ENCODE data around the gene CREB3L4.

Gene CREB3L4

GRCh38 chr1:153936011-153936802, 31.5 kb upstream of the CREB3L4 start:
- no peak for DNase-seq (ENCODE audit: low read depth in 2 of 2)

- DNase-seq (ENCODE audit: low read depth in 2 of 2), result no peak
Observed at GRCh38 chr1:153937331-153937730, 30.4 kb upstream of the CREB3L4 start.

DNA sequence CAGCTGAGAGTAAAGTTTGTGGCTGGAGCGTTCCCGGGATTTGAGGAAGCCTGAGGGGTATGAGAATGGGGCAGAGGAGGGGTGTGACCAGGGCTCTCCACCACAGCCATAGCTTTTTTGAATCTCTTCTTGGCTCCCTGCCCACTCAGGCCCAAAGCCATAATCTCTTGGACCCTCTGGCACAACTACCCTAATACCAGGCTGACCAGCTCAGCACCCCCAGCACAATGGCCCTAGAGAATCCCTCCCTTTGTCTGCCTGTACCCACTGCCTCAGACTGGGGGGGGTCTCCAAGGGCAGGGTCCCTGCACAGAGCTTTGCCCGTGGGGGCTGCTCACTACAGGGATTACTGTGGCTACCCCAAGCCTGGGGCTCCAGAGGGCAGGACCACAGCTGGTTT, 28.7 kb upstream of the CREB3L4 start:
- DNase-seq (ENCODE audit: low read depth in 2 of 2), result no peak

DNA sequence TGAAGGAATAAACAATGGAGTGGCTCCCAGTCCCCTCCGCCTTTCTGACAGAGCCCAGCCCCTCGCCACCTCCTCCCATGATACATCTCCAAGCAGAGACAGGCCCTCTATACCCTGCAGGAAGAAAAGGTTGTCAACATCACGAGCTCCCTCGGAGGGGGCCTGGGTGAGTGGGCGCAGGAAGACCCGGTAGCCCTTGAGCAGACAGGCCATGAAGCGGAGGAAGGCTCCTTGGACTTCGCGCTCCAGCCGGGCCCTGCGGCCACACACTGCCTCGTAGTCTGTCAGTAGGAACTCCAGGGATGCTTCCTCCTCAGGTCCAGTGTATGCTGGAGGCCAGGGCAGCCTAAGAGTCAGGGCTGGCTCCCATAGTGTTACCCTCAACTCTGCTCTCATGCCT, 28.2 kb upstream of the CREB3L4 start:
- no peak for DNase-seq (ENCODE audit: low read depth in 2 of 2)

DNA sequence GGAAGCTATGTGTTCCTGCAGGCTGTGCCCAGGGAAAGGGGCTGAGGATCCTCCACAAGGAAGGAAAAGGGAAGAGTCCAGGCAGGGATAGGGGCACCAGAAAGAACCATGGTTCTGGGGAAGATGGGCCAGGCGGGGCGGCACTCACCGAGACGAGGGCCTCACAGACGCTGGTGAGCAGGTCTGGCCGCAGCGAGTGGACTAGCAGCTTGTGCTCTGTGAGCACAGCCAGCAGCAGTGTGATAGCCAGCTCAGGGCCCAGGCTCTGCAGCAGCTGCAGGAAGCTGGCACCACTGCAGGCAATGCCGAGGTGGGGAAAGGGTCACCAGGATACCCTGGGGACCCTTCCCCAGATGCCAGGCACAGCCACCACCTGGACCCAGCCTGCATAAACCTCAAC, 26.9 kb upstream of the CREB3L4 start:
- DNase-seq (ENCODE audit: low read depth in 2 of 2), result no peak

DNA sequence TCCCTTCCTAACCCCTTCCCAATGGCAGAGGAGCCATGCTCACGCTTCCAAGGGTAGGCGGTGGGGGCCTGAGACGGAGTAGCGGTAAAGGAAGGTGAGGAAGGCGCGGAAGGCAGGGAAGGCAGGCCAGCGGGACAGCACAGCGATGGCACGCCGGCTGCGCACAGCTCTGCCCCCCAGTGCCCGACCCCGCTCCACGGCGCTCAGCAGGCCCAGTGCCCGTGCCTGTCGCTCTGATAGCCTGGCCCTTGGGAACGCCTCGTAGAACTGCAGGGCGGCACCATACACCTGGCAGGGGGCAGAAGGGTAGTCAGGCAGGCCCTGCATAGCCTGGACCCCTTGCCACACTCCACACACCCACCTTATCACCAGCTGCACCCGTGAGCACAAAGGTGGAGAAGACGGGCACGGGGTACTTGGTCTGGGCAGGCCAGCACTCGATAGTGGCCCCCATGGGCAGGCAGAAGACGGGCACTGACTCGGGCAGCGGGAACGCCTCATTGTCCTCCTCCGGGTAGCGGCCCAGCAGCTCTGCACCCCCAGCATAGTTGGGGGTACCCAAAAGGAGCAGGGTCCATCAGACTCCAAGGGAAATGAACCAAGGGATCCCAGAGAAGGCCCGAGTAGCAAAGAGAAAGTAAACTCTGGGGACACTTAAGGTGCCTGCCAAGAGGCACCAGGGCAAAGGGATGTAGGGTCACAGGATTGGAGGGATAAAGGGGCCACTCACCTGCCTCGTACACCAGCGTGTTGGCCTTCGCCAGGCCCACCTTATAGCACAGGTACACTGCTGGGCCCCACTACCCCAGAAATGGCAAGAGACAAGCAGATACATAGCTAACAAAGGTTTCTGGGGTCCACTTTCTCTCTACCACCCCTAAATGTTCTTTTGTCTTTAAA, 25.6 kb upstream of the CREB3L4 start:
- no peak for DNase-seq (ENCODE audit: low read depth in 2 of 2)

DNA sequence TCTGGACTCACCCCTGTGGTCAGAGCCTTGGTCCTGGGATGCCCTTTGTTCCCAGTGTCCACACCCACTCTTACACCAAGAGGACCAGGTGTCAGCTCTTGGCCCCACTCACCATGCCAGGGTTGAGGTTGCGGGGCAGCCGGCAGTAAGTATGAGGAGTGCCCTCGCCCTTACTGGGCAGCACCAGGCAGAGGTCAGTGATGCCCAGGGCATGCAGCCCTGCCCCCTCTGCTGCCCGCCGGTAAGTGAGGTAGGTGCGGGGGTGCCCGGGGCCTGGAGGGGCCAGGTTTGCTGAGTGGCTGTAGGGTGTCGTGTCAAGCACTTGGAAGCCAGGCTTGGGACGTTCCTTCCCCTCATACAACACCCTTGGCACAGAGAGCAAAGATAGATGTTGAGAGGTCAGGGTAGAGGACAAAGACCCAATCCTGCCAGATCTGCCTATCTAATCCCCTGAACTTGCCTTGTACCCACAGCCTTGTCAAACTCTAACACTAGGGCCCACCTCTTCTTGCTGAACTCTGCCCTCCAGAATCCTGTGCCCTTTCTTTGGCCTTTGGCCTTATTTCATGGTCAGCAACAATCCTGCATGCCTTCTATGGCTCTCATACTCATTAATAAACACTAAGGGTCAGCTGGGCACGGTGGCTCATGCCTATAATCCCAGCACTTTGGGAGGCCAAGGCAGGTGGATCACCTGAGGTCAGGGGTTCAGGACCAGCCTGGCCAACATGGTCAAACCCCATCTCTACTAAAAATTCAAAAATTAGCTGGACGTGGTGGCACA, 24.7 kb upstream of the CREB3L4 start:
- DNase-seq (ENCODE audit: low read depth in 2 of 2), result no peak

GRCh38 chr1:153944005-153944826, 23.5 kb upstream of the CREB3L4 start:
- DNase-seq (ENCODE audit: low read depth in 2 of 2), result no peak

GRCh38 chr1:153944827-153945117, 22.9 kb upstream of the CREB3L4 start:
- DNase-seq (ENCODE audit: low read depth in 2 of 2), result no peak

DNA sequence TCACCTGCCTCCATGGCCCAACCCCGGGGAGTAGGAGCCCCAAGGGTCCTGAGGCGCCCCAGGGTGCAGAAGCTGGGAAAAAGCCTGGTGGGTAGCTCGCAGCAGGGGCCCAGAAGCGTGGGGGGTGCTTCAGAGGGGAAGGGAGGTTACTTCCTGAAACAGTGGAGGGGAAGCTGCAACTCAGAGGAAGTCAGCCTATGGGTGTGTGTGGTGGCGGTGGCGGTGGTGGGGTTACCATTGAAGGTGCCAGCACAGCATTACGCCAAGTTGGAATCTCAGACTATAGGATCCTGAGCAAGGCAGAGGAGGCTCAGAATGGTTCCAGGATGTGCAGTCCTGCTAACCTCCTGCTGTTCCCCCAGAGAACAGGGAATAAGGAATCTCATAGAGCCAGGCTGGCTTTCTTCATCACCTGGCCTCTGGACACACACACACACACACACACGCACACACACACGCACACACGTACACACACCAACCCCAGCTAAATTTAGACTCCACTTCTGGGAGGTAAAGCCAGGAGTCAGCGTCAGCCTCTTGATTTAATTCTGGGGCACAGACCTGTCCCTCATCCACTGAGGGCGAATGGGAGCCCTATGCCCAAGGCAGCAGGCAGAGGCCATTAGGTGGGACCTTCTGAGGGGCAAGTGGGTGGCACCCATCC, 22.4 kb upstream of the CREB3L4 start:
- peak; percentile 62 to 71 for DNase-seq (ENCODE audit: low read depth in 2 of 2)

- DNase-seq (ENCODE audit: low read depth in 2 of 2), result peak; percentile 46 to 52
Observed at GRCh38 chr1:153945795-153946621, 21.7 kb upstream of the CREB3L4 start.

GRCh38 chr1:153946622-153947241, 21.0 kb upstream of the CREB3L4 start, which contains the start of gene DENND4B:
DENND4B (minus strand) TSS chr1:153946718; CDS start chr1:153944374, 2,344 bp downstream.
- peak; percentile 56 to 58 for DNase-seq (ENCODE audit: low read depth in 2 of 2)

DNA sequence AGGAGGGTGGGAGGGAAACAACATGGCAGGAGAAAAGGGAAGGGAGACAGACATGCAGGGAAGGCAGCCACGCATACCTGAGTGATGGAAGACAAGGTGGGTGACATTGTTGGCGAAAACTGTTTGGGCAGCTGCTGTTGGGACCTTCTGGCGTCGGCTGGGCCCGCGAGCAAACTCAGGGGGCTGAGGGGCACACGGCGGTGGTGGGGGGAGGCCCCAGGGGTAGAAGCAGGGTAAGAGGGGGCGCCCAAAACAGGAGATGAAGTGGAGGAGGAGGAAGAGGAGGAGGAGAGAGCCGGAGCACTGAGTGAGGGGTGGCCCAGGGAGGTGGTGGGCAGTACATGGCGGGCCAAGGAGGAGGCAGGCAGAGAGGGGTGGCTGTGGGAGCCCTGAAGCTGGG, 16.5 kb upstream of the CREB3L4 start:
- DNase-seq (ENCODE audit: low read depth in 2 of 2), result no peak

- DNase-seq (ENCODE audit: low read depth in 2 of 2), result no peak
Observed at GRCh38 chr1:153951801-153952200, 15.9 kb upstream of the CREB3L4 start.

DNA sequence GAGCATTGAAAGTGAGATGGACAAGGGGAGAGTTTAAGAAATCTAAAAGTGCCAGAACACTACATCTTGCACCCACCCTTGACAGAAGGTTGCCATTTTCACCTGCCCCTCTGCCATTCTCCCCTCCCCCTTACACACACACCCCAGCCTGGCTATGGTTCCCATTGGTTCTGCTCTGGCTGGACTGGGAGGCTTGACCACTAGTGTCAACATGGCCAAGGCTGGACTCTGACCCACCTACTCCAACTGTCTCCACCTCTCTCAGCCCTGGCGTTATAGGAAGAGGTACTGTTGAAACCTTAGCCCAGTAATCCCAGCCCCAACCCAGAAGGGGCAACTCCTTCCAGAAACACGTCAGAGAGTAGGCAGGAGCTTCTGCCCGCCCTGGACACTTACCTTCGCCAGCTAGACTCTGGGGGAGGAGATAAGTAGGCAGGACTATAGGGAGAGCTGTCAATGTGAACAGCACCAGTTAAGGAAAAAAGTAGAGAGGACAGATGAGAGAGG, 13.8 kb upstream of the CREB3L4 start:
- DNase-seq (ENCODE audit: low read depth in 2 of 2), result no peak

GRCh38 chr1:153954826-153955225, 12.9 kb upstream of the CREB3L4 start:
- no peak for DNase-seq (ENCODE audit: low read depth in 2 of 2)

GRCh38 chr1:153956997-153957715, 10.5 kb upstream of the CREB3L4 start:
- DNase-seq (ENCODE audit: low read depth in 2 of 2), result no peak

DNA sequence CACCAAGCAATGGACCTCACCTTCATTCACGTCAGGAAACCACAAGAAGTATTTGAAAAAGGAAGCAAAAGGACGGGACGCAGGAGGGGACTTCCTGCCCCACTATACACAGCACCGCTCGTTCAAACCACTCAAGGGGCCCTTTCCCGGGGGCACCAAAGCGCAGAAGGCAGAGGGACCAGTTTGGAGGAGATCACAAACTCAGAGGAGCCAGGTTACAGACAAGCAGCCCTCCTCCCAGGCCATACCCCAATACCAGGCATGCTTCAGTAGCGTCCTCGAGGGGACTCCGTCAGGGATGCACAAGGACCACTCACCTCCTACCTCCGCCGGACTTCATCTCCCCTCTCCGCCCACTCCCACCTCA, 10.0 kb upstream of the CREB3L4 start:
- DNase-seq (ENCODE audit: low read depth in 2 of 2), result no peak
